ENCODE results near the gene SERPINA1.
"Not testable (repeated sequence)": the region's sequence is repeated elsewhere in the genome, so short reads cannot be mapped to it uniquely, and the experiment has no call there.

Gene SERPINA1

GRCh38 chr14:94368956-94369355 is 19.4 kb downstream of the SERPINA1 start:
- DNase-seq, result no peak

GRCh38 chr14:94368243-94368590 is 20.2 kb downstream of the SERPINA1 start:
- DNase-seq, result no peak

GRCh38 chr14:94367347-94368242 is 20.8 kb downstream of the SERPINA1 start:
- DNase-seq, result no peak

GRCh38 chr14:94366146-94366915 is 22.1 kb downstream of the SERPINA1 start, which contains the start of gene SERPINA2:
SERPINA2 (minus strand) TSS chr14:94366698.
- no peak for DNase-seq

GRCh38 chr14:94365624-94366023 is 22.8 kb downstream of the SERPINA1 start:
- no peak for DNase-seq

GRCh38 chr14:94364964-94365363 is 23.4 kb downstream of the SERPINA1 start:
- no peak for DNase-seq

GRCh38 chr14:94364037-94364436 is 24.4 kb downstream of the SERPINA1 start:
- DNase-seq, result no peak

GRCh38 chr14:94363151-94363624 is 25.2 kb downstream of the SERPINA1 start:
- DNase-seq, result no peak

- no peak for DNase-seq
Observed at GRCh38 chr14:94362614-94363133, 25.7 kb downstream of the SERPINA1 start.

GRCh38 chr14:94361682-94362081 is 26.7 kb downstream of the SERPINA1 start:
- no peak for DNase-seq

GRCh38 chr14:94360945-94361565 is 27.3 kb downstream of the SERPINA1 start:
- no peak for DNase-seq

GRCh38 chr14:94357166-94357565 is 31.2 kb downstream of the SERPINA1 start:
- DNase-seq, result no peak

- no peak for DNase-seq
Observed at GRCh38 chr14:94356379-94357056, 31.9 kb downstream of the SERPINA1 start.

- DNase-seq, result no peak
Observed at GRCh38 chr14:94355191-94355794, 33.1 kb downstream of the SERPINA1 start.

GRCh38 chr14:94354638-94355185 is 33.7 kb downstream of the SERPINA1 start:
- DNase-seq, result no peak

- DNase-seq, result not testable (repeated sequence)
Observed at GRCh38 chr14:94354190-94354589, 34.2 kb downstream of the SERPINA1 start.

- DNase-seq, result no peak
Observed at GRCh38 chr14:94349276-94349675, 39.1 kb downstream of the SERPINA1 start.

GRCh38 chr14:94348836-94349235 is 39.6 kb downstream of the SERPINA1 start:
- DNase-seq, result no peak

GRCh38 chr14:94346841-94347240 is 41.6 kb downstream of the SERPINA1 start:
- DNase-seq, result no peak

- not testable (repeated sequence) for DNase-seq
Observed at GRCh38 chr14:94346065-94346786, 42.2 kb downstream of the SERPINA1 start.
